GM19455 (cell line): ENCODE results near the gene MXD1.
"Not testable (repeated sequence)": the region's sequence is repeated elsewhere in the genome, so short reads cannot be mapped to it uniquely, and the experiment has no call there.

Experiments
- ATAC-seq: cut with Tn5 transposase; IDR thresholded peaks from one replicate; pipeline ENCODE4 v1.9.1; 2021; ENCODE audit not compliant: unreplicated experiment

Gene MXD1

GRCh38 chr2:69950671-69951070, 35.8 kb downstream of the MXD1 start:
- ATAC-seq = not testable (repeated sequence)

GRCh38 chr2:69952336-69953115, 37.6 kb downstream of the MXD1 start:
- no peak for ATAC-seq

- no peak for ATAC-seq
Measured at GRCh38 chr2:69954084-69954483, 39.2 kb downstream of the MXD1 start.

- no peak for ATAC-seq
Measured at GRCh38 chr2:69955029-69955428, 40.1 kb downstream of the MXD1 start.

- ATAC-seq = no peak
Measured at GRCh38 chr2:69956475-69956979, 41.6 kb downstream of the MXD1 start.

GRCh38 chr2:69957965-69958364, 43.1 kb downstream of the MXD1 start:
- ATAC-seq = no peak

- ATAC-seq = no peak
Measured at GRCh38 chr2:69958480-69958879, 43.6 kb downstream of the MXD1 start.

GRCh38 chr2:69959425-69959824, 44.5 kb downstream of the MXD1 start:
- ATAC-seq = no peak

GRCh38 chr2:69960821-69961220, 45.9 kb downstream of the MXD1 start:
- ATAC-seq = no peak

- ATAC-seq = no peak
Measured at GRCh38 chr2:69961496-69961895, 46.6 kb downstream of the MXD1 start, which contains the start of gene ASPRV1. Gene ASPRV1 (minus strand): TSS chr2:69961631. CDS start chr2:69961436, 195 bp downstream.

GRCh38 chr2:69962986-69963730, 48.2 kb downstream of the MXD1 start:
- ATAC-seq = no peak

GRCh38 chr2:69964353-69964841, 49.5 kb downstream of the MXD1 start:
- ATAC-seq = no peak

- no peak for ATAC-seq
Measured at GRCh38 chr2:69965756-69966445, 51.0 kb downstream of the MXD1 start.

GRCh38 chr2:69966496-69966895, 51.6 kb downstream of the MXD1 start:
- no peak for ATAC-seq

GRCh38 chr2:69968609-69969008, 53.7 kb downstream of the MXD1 start:
- no peak for ATAC-seq

- no peak for ATAC-seq
Measured at GRCh38 chr2:69969126-69969983, 54.4 kb downstream of the MXD1 start.

GRCh38 chr2:69969991-69970390, 55.1 kb downstream of the MXD1 start:
- no peak for ATAC-seq

- ATAC-seq = no peak
Measured at GRCh38 chr2:69972822-69973221, 57.9 kb downstream of the MXD1 start.

GRCh38 chr2:69973335-69973735, 58.4 kb downstream of the MXD1 start:
- ATAC-seq = no peak

GRCh38 chr2:69975136-69975852, 60.4 kb downstream of the MXD1 start:
- no peak for ATAC-seq
